ENCODE results near the gene MYORG. TPM values are rescaled to one million over a fixed set of nuclear protein-coding genes. Genes with fewer than 3 reads are reported as not detected.

MYORG gene
- total and polyA plus RNA-seq, 9 of the 15 experiments (the other 6 are each of a cell fraction or from before 2014, with no cell fraction given): 0.06 to 0.82 (median 0.18) TPM

DNA sequence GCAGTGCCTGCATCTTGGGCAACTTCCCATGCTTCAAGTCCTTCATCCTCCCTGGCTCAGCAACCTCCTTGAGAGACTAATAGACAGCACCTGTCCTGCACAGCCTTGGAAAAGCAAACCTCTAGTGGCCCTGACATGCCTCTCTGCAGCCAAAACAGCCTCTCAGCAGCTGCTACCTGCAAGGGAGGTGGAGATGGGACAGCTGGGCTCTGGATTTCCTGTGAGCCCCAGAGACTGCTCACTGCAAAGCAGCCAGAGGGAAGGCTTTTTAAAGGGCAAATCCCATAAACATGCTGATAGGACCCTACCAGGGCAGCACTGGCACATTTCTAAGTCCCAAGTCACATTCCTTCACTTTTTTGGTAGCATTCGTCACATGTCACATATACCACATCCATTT lies 31.5 kb upstream of the MYORG start:
- DNase-seq (ENCODE audit: extremely low read depth in 1 of 4, low spot score in 3 of 4) (no peak), ATAC-seq (no peak), FAIRE-seq (no peak)
- H3K4me3 ChIP-seq: no peak overlapping the region
- ChIA-PET POLR2A (no interaction called here), CTCF (ENCODE audit: low intra/inter-chr PET ratio) (no interaction called here)
- H3K4me1 ChIP-seq (replicated peaks in 1 of 2; ENCODE audit: control insufficient read depth in 2 of 2, insufficient read depth in 2 of 2, low read length in 2 of 2): no peaks in the 10 kb centered on the region
- 27% methylated on average over 1 of the region's 1 CpG for WGBS (ENCODE audit: insufficient coverage, low coverage, missing lambda C conversion rate)
- H3K27ac ChIP-seq (ENCODE audit: extremely low read depth, low read depth, low read length): no peak overlapping the region
- no peaks in the 10 kb centered on the region for H3K9me3 ChIP-seq (replicated peaks; ENCODE audit: control insufficient read depth, insufficient read depth, low read depth, low read length)
- H4K20me1 ChIP-seq (replicated peaks; ENCODE audit: control insufficient read depth, insufficient read depth, low read length): no peaks in the 10 kb centered on the region
- no peak overlapping the region for H3K4me2 ChIP-seq (ENCODE audit: insufficient read depth, low read length)
- in situ Hi-C loops (cut with MboI) (loop anchor here (10.0 kb wide), 1 partner anchor 197 kb away; no protein-coding TSS in a partner anchor), intact Hi-C loops (cut with micrococcal nuclease) (no loop called here)
- no TSS peak for BruUV-seq (replicated peaks)
- no peak overlapping the region for H2AFZ ChIP-seq (ENCODE audit: low read depth, low read length)
- H3K27me3 ChIP-seq (ENCODE audit: control insufficient read depth in 2 of 2, insufficient read depth in 2 of 2, low read length in 2 of 2): no peaks in the 10 kb centered on the region
- H3K79me2 ChIP-seq (ENCODE audit: control insufficient read depth, insufficient read depth, low read length): no peaks in the 10 kb centered on the region
- H3K9ac ChIP-seq (ENCODE audit: insufficient read depth in 1 of 2, low read depth in 2 of 2, low read length in 2 of 2): no peak overlapping the region
- TF ChIP-seq GABPB1 (CRISPR knock-in tag; IDR thresholded peaks at IDR 0.05): no peak
- TF ChIP-seq, protein P1, sequence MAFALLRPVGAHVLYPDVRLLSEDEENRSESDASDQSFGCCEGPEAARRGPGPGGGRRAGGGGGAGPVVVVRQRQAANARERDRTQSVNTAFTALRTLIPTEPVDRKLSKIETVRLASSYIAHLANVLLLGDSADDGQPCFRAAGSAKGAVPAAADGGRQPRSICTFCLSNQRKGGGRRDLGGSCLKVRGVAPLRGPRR (CRISPR knock-in tag; IDR thresholded peaks at IDR 0.05): no peak
- no peak for TF ChIP-seq GATAD2B (IDR thresholded peaks at IDR 0.05; ENCODE audit: borderline replicate concordance)
- TF ChIP-seq SMARCC2 (IDR thresholded peaks at IDR 0.05; ENCODE audit: low read depth): no peak
- no peaks in the 10 kb centered on the region for H3K9me1 ChIP-seq (ENCODE audit: control insufficient read depth, insufficient read depth, low read length)
- no peaks in the 10 kb centered on the region; the same call in 2 of the 3 replicates for H3K36me3 ChIP-seq (ENCODE audit: control insufficient read depth, insufficient read depth, low read length)

DNA sequence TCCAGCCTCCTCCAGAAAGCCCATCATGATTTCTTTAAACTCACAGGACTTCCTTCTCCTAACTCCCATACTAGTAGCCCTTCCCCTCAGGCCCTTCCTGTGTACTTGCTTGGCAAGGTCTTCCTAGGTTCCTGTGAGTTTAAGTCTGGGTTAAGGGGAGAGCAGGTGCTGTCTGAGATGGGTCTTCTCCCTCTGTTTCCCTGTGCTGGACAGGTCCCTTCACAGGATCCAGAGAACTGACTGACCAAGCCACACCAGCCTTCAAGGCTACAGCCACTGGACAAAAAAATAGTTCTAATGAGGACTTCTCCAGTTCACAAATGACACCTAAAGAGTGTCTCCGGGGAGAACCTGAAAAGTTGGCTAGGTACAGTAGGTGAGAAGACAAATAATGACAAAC lies 29.5 kb upstream of the MYORG start:
- no peaks in the 10 kb centered on the region; the same call in 2 of the 3 replicates for H3K36me3 ChIP-seq (ENCODE audit: control insufficient read depth, insufficient read depth, low read length)
- BruUV-seq (replicated peaks): no TSS peak
- no peaks in the 10 kb centered on the region for H3K4me1 ChIP-seq (replicated peaks in 1 of 2; ENCODE audit: control insufficient read depth in 2 of 2, insufficient read depth in 2 of 2, low read length in 2 of 2)
- ATAC-seq (no peak), DNase-seq (ENCODE audit: extremely low read depth in 1 of 4, low spot score in 3 of 4) (no peak), FAIRE-seq (no peak)
- H3K9ac ChIP-seq (ENCODE audit: insufficient read depth in 1 of 2, low read depth in 2 of 2, low read length in 2 of 2): no peak overlapping the region
- CTCF ChIA-PET (ENCODE audit: low intra/inter-chr PET ratio): no interaction called here
- H3K4me2 ChIP-seq (ENCODE audit: insufficient read depth, low read length): no peak overlapping the region
- H2AFZ ChIP-seq (ENCODE audit: low read depth, low read length): no peak overlapping the region
- H3K27ac ChIP-seq (ENCODE audit: extremely low read depth, low read depth, low read length): no peak overlapping the region
- no peaks in the 10 kb centered on the region for H3K27me3 ChIP-seq (ENCODE audit: control insufficient read depth in 2 of 2, insufficient read depth in 2 of 2, low read length in 2 of 2)
- no peak overlapping the region for H3K4me3 ChIP-seq
- H3K79me2 ChIP-seq (ENCODE audit: control insufficient read depth, insufficient read depth, low read length): no peaks in the 10 kb centered on the region
- in situ Hi-C loops (cut with MboI): loop anchor here (10.0 kb wide), 1 partner anchor 199 kb away; no protein-coding TSS in a partner anchor
- POLR2A ChIA-PET: interaction anchor here (0.7 to 2.1 kb wide), 3 partner anchors 9 to 199 kb away, joined by 3 to 7 read pairs (median 3); no protein-coding TSS in a partner anchor
- H4K20me1 ChIP-seq (replicated peaks; ENCODE audit: control insufficient read depth, insufficient read depth, low read length): no peaks in the 10 kb centered on the region
- TF ChIP-seq ZNF197 (CRISPR knock-in tag; IDR thresholded peaks at IDR 0.05; ENCODE audit: low read depth) (no peak), TEAD1 (CRISPR knock-in tag; IDR thresholded peaks at IDR 0.05) (no peak), ZNF696 (CRISPR knock-in tag; conservative IDR thresholded peaks at IDR 0.05) (no peak), ZNF23 (CRISPR knock-in tag; IDR thresholded peaks at IDR 0.05) (no peak), SLC30A9 (CRISPR knock-in tag; IDR thresholded peaks at IDR 0.05) (no peak), POLR2H (tag; IDR thresholded peaks at IDR 0.05; ENCODE audit: low read depth) (no peak), SREBF1 (IDR thresholded peaks at IDR 0.05; ENCODE audit: borderline replicate concordance, low read depth, low read length) (no peak), HNRNPH1 (optimal IDR thresholded peaks at IDR 0.05; ENCODE audit: low read depth, low read length) (no peak), ILK (tag; IDR thresholded peaks at IDR 0.05; ENCODE audit: borderline replicate concordance, low read depth) (no peak)
- TF ChIP-seq, protein P2, sequence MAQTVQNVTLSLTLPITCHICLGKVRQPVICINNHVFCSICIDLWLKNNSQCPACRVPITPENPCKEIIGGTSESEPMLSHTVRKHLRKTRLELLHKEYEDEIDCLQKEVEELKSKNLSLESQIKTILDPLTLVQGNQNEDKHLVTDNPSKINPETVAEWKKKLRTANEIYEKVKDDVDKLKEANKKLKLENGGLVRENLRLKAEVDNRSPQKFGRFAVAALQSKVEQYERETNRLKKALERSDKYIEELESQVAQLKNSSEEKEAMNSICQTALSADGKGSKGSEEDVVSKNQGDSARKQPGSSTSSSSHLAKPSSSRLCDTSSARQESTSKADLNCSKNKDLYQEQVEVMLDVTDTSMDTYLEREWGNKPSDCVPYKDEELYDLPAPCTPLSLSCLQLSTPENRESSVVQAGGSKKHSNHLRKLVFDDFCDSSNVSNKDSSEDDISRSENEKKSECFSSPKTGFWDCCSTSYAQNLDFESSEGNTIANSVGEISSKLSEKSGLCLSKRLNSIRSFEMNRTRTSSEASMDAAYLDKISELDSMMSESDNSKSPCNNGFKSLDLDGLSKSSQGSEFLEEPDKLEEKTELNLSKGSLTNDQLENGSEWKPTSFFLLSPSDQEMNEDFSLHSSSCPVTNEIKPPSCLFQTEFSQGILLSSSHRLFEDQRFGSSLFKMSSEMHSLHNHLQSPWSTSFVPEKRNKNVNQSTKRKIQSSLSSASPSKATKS (CRISPR knock-in tag; IDR thresholded peaks at IDR 0.05): no peak
- intact Hi-C loops (cut with micrococcal nuclease): no loop called here
- no peaks in the 10 kb centered on the region for H3K9me3 ChIP-seq (replicated peaks; ENCODE audit: control insufficient read depth, insufficient read depth, low read depth, low read length)
- no peaks in the 10 kb centered on the region for H3K9me1 ChIP-seq (ENCODE audit: control insufficient read depth, insufficient read depth, low read length)
- no CpG with 5 or more reads among the region's 1 CpG for whole genome bisulfite sequencing (ENCODE audit: insufficient coverage, low coverage, missing lambda C conversion rate)

Data from K562 (cell line).